Ammon's horn (tissue), 1 donor: ENCODE results near the gene CRLF1.
A peak's percentile ranks its signal among the peaks of the same experiment; 100 is the strongest.

ENCODE experiments used
- DNase-seq: peaks from one replicate; pipeline ENCODE4 v3.0.0-alpha.2; 2016; ENCODE audit warnings: low spot score

Gene CRLF1

GRCh38 chr19:18606281-18607225 is at the start of gene CRLF1:
TSS of gene CRLF1 (minus strand) at chr19:18606799. CDS start at chr19:18606656, 143 bp downstream.
- no peak for DNase-seq

DNA sequence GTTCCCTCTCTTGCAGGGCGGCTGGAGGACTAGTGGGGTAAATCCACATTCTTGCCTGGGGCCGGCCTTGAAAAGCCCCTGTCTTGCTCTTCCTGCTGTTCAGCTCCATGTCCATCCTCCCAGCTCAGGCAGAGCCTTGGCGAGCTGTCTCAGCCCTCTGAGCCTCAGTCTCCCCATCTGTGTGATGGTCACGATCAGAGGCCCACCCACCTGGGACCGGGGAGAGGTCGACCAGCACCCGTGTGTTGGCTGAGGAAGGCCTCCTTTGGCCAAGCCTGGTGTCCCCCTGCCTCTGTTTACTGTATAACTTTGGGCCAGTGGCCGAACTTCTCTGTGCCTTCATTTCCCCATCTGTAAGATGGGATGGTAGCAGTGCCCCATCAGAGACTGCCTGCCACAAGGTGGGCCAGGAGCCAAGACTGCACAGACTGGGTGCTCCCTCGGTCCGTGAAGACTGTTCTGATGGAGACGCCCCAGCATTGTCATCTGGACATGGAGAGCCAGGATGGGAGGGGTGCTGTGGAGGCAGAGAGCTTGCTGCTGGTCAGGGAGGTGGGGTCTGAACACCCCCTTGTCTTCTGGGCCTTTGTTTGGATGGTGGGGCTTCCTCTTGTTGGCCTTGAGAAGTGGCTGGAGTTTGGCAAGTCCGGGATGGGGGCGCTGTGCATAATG is 48.7 kb upstream of the CRLF1 start:
- DNase-seq = no peak

DNA sequence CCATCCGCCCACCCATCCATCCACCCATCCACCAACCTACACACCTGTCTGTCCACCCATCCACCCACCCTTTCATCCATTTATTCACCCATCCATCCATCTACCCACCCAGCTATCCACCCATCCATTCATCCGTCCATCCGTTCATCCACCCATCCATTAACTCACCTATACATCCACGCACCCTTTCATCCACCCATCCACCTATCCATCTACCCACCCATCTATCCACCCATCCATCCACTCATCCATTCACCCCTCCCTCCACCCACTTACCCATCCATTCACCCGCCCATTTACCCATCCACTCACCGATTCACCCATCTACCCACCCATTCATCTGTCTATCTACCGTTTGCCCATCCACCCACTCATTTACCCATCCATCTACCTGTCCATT is 47.9 kb upstream of the CRLF1 start:
- no peak for DNase-seq

DNA sequence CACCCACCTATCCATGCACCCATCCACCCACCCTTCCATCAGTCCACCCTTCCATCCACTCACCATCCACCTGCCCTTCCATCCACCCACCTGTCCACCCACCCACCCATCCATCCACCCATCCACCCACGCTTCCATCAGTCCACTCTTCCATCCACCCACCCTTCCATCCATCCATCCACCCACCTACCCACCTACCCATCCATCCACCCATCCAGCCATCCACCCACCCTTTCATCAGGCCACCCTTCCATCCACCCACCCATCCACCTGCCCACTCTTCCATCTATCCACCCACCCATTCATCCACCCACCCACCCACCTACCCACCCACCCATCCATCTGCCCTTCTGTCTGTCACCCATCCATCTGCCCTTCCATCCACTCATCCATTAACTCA is 47.3 kb upstream of the CRLF1 start:
- no peak for DNase-seq

- no peak for DNase-seq
Measured at GRCh38 chr19:18651733-18652132, 45.1 kb upstream of the CRLF1 start.

- DNase-seq = no peak
Measured at GRCh38 chr19:18651300-18651699, 44.7 kb upstream of the CRLF1 start.

GRCh38 chr19:18650468-18651041 is 44.0 kb upstream of the CRLF1 start:
- DNase-seq = no peak

GRCh38 chr19:18650021-18650390 is 43.4 kb upstream of the CRLF1 start:
- DNase-seq = no peak

- DNase-seq = peak; percentile 71
Measured at GRCh38 chr19:18649371-18650020, 42.9 kb upstream of the CRLF1 start.

GRCh38 chr19:18648973-18649315 is 42.3 kb upstream of the CRLF1 start:
- DNase-seq = no peak

- no peak for DNase-seq
Measured at GRCh38 chr19:18647807-18648206, 41.2 kb upstream of the CRLF1 start.

DNA sequence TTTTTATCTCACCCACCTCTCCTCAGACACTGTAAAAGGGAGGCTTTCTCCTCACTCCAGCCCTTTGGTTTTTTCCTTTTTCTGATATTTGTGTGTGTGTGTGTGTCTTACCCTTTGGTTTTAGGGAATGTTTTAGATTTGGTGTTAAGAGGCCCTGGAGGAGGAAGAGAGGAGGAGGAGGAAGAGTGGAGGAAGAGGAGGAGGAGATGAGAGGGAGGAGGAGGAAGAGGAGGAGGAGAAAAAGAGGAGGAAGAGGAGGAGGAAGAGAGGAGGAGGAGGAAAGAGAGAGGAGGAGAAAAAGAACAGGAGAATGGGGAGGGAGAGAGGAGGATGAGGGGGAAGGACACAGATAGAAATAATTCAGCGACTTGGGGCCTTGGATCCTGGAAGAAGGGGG is 40.8 kb upstream of the CRLF1 start:
- DNase-seq = no peak

DNA sequence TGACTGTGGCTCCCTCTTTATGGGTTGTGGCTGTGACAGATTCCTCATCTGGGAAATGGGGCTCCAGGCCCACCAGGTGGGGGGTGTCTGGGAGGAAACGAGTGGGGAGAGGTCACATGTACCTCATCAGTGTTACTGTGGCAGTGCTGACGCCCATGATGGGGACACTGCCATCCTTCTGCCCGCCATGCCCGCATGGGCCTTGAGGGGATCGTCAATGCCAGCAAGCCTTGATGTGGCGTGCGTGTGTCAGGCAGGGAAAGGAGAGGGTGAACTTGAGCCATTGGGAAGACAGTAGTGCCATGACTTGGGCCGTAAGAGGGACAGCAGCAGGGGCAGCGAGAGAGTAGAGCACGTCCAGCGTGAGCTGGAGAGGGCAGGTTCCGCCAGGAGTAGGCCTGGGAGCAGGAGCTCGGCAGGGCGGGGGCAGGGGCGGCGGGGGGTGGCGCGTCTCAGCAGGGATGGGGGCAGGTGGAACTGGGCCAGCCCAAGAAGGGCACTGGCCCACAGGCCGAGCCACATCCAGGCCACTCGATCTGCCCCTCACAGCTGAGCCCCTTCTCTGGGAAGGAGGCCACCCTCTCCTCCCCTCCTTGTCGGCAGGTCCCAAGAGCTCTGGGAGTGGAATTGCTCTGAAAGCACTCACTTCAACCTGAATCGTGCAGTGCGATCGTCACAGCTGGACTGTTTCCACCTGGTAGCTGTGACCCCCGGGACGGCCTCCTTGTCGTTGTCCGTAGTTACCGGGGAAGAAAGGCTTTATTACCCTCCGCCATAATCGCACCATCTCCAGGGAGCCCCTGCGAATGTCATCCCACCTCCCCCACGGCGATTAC is 40.2 kb upstream of the CRLF1 start:
- DNase-seq = no peak

DNA sequence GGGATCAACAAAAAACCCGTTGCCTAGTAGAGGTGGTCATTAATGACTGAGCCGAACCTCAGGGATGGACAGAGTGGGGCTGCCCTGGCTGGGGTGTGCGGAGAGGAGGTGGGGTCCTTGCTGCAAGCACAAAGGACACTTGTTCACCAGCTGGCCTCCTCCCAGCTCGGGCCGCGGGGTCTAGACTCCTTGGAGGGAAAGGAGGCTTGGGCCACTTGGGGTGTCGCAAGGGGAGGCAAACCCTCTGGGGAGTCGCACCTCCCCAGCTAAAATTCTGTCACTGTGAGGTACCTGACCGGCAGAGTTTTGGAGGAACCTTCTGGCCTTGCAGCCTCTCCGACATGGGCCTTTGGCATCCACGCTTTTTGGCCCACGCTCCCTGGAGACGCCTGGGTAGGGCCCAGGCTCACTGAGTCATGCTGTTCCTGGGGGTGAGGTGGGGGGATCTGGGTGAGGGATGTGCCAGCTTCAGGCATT is 38.5 kb upstream of the CRLF1 start:
- DNase-seq = peak; percentile 80

DNA sequence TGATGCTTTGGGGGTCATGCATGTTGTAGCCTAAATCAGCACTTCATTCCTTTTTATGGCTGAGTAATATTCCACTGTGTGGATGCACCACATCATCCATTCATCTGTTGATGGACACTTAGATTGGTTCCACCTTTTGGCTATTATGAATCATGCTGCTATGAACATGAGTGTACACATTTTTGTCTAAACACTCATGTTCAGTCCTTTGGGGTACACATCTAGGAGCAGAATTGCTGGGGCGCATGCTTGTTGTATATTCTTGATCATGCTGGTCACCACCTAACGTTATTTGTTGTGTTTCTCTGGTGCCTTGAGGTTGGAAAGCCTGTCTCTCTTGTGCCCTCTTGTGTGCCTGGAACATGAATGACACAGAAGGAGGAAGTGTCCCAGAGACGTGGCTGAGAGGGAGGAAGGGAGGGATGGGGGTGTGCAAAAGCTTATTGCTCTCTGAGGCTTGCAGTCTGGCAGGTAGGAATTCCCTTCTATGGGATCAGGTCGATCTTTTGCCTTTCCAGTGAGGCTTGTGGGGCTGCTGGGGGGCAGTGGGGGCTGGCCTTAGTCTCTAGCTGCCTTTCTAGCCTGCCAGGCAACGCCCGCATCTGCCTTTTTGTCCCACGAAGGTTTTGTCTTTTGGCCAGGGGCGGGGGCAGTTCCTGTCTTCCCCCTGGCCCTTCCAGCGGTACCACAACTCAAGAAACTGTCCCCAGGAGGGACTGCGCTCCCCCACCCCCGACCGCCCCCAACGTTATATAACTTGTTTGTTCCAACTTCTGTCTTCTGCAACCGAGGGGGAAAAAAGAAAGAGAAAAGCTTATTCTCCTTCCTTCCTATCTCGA is 37.8 kb upstream of the CRLF1 start:
- DNase-seq = peak; percentile 82

GRCh38 chr19:18639706-18640243 is 33.2 kb upstream of the CRLF1 start:
- no peak for DNase-seq

DNA sequence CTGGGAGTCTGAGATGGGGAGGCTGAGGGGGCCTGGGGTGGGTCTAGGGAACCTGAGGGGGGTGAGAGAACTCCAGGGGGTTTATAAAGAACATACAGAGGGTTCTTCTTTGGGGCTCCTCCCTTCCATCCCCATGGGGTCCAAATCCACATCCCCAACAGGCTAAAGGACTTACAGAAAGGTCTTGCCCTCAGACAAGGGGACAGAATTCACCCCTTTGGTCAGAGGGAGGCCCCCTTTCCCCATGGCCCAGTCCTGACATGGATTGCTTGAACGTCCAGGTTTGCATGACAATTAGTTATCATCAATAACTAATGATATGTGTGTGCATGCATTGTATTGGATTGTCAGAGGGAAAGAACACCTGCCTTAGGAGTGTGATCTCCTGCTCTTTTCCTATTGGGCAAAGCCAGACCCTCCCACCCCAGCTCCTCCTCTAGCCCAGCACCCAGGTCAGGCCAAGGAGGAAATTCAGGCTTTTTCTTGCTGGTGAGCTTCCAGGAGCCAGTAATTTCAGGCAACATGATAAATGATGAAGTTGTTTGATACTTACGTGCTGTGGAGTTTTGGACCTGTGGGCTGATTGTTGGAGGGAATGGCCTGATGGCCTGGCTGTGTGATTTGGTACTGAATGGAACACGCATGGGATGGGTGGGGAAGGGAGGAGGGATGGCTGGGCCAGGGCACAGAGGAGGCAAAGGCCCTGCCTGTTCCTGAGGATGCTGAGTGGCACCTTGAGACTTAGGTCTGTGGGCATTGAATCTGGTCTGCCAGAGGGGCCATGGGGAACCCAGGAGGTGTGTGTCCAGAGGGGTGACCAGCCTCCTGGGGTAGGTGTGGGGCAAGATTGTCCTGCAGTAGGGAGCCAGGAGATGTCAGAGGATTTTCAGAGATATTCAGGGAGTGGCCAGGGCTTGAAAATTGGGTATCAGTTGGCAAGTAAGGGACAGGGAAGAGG is 31.4 kb upstream of the CRLF1 start:
- no peak for DNase-seq

- DNase-seq = no peak
Measured at GRCh38 chr19:18636969-18637629, 30.5 kb upstream of the CRLF1 start, which contains the start of gene KLHL26. TSS of gene KLHL26 (plus strand) at chr19:18637028. CDS start at chr19:18637055, 27 bp downstream.
